Liver (tissue), 9 donors: ENCODE data around the gene DNTT. TPM values are rescaled to one million over a fixed set of nuclear protein-coding genes. Genes with fewer than 3 reads are reported as not detected.

ENCODE experiments used
- DNase-seq: peaks from one replicate; pipeline ENCODE4 v3.0.0-alpha.2; 2017; ENCODE audit warnings: low spot score
- H3K27ac ChIP-seq, 2 donors: one replicate each; pipeline ENCODE4 v1.7.0; 2013; ENCODE audit warnings: inconsistent platforms in 2 of 2, low read length in 2 of 2, control low read depth in 1 of 2, low read depth in 1 of 2, mild to moderate bottlenecking in 1 of 2
- H3K27me3 ChIP-seq, 4 donors: one replicate each; pipeline versions ENCODE4 v1.6.1 to v1.7.0; 2013; ENCODE audit warnings: low read length in 3 of 4, inconsistent platforms in 1 of 4, mild to moderate bottlenecking in 1 of 4, moderate library complexity in 1 of 4; ENCODE audit not compliant: control insufficient read depth in 4 of 4, insufficient read depth in 4 of 4
- H3K36me3 ChIP-seq, 4 donors: one replicate each; pipeline versions ENCODE4 v1.6.1 to v1.7.0; 2013; ENCODE audit warnings: low read length in 3 of 4, mild to moderate bottlenecking in 3 of 4, low read depth in 1 of 4, moderate library complexity in 1 of 4; ENCODE audit not compliant: control insufficient read depth in 4 of 4, insufficient read depth in 3 of 4
- H3K4me1 ChIP-seq, 4 donors: one replicate each; pipeline versions ENCODE4 v1.6.1 to v1.7.0; 2013; ENCODE audit warnings: low read length in 3 of 4, mild to moderate bottlenecking in 3 of 4, moderate library complexity in 1 of 4; ENCODE audit not compliant: control insufficient read depth in 4 of 4, insufficient read depth in 4 of 4
- H3K4me3 ChIP-seq, 3 donors: one replicate each; pipeline versions ENCODE4 v1.6.1 to v1.7.0; 2013; ENCODE audit warnings: low read length in 3 of 3, control low read depth in 1 of 3, low read depth in 1 of 3, mild to moderate bottlenecking in 1 of 3
- H3K9ac ChIP-seq, 2 donors: one replicate each; pipeline ENCODE4 v1.7.0; 2013; ENCODE audit warnings: low read length in 2 of 2, mild to moderate bottlenecking in 2 of 2, moderate library complexity in 2 of 2, control low read depth in 1 of 2, low read depth in 1 of 2
- H3K9me3 ChIP-seq, 4 donors: one replicate each; pipeline versions ENCODE4 v1.6.1 to v1.7.0; 2013; ENCODE audit warnings: low read length in 3 of 4; ENCODE audit not compliant: control insufficient read depth in 4 of 4
- EGR1 ChIP-seq, 2 donors: IDR thresholded peaks; 2 replicates each; pipeline ENCODE4 v1.6.1; 2016 to 2018; ENCODE audit warnings: antibody characterized with exemption in 2 of 2, low read depth in 2 of 2
- FOXA1 ChIP-seq: IDR thresholded peaks from 2 replicates; pipeline ENCODE4 v1.6.1; 2016; ENCODE audit warnings: antibody characterized with exemption
- FOXA2 ChIP-seq: IDR thresholded peaks from 2 replicates; pipeline ENCODE4 v1.6.1; 2016; ENCODE audit warnings: antibody characterized with exemption
- GABPA ChIP-seq, 2 donors: IDR thresholded peaks in 1 of 2; conservative IDR thresholded peaks in 1 of 2; 2 replicates each; pipeline ENCODE4 v1.6.1; 2016; ENCODE audit warnings: antibody characterized with exemption in 2 of 2, mild to moderate bottlenecking in 1 of 2, moderate library complexity in 1 of 2
- HNF4A ChIP-seq, 2 donors: conservative IDR thresholded peaks; 2 replicates each; pipeline ENCODE4 v1.6.1; 2016; ENCODE audit warnings: antibody characterized with exemption in 2 of 2, mild to moderate bottlenecking in 2 of 2
- HNF4G ChIP-seq: IDR thresholded peaks from 2 replicates; pipeline ENCODE4 v1.6.1; 2016; ENCODE audit warnings: antibody characterized with exemption
- JUND ChIP-seq, 2 donors: IDR thresholded peaks; 2 replicates each; pipeline ENCODE4 v1.6.1; 2016; ENCODE audit warnings: antibody characterized with exemption in 2 of 2
- NR2F2 ChIP-seq: IDR thresholded peaks from 2 replicates; pipeline ENCODE4 v1.6.1; 2016; ENCODE audit warnings: antibody characterized with exemption
- RAD21 ChIP-seq, 2 donors: IDR thresholded peaks; 2 replicates each; pipeline ENCODE4 v1.6.1; 2016; ENCODE audit warnings: antibody characterized with exemption in 2 of 2, mild to moderate bottlenecking in 2 of 2
- RXRA ChIP-seq, 2 donors: IDR thresholded peaks; 2 replicates each; pipeline ENCODE4 v1.6.1; 2017 to 2018; ENCODE audit warnings: antibody characterized with exemption in 2 of 2, mild to moderate bottlenecking in 1 of 2
- SP1 ChIP-seq: IDR thresholded peaks from 2 replicates; pipeline ENCODE4 v1.6.1; 2018; ENCODE audit warnings: antibody characterized with exemption, mild to moderate bottlenecking
- TAF1 ChIP-seq: conservative IDR thresholded peaks from 2 replicates; pipeline ENCODE4 v1.6.1; 2016; ENCODE audit warnings: antibody characterized with exemption, mild to moderate bottlenecking
- YY1 ChIP-seq: IDR thresholded peaks from 2 replicates; pipeline ENCODE4 v1.6.1; 2016; ENCODE audit warnings: antibody characterized with exemption, mild to moderate bottlenecking
- WGBS: extraction: QIAGEN DNeasy Blood & Tissue Kit; methylation state at CpG from one replicate; pipeline ENCODE4 v1.1.7; 2013; 5-methylcytosine and 5-hydroxymethylcytosine counted together
- polyA plus RNA-seq, 2 donors: library from polyadenylated mRNA; stranded (reverse) in 1 of 2; unstranded in 1 of 2; fragments of 200-250 nt in 1 of 2; fragments of >200 nt in 1 of 2; fragmentation: Nextera tagmentation in 1 of 2; extraction: Ambion mirVana in 1 of 2; gene quantifications; one replicate each; pipeline versions ENCODE4 v1.2.1 to v1.2.3, GENCODE V29; 2013 to 2015
- total RNA-seq, 2 donors: library from RNA; depleted of rRNA; stranded (reverse); fragments of >200 nt; gene quantifications; one replicate each; pipeline ENCODE4 v1.2.3, GENCODE V29; 2014
- TF ChIP-seq, protein P1 (sequence below): IDR thresholded peaks from 2 replicates; pipeline ENCODE4 v1.6.1; 2016; ENCODE audit warnings: antibody characterized with exemption
- TF ChIP-seq, protein P2 (sequence below): IDR thresholded peaks from 2 replicates; pipeline ENCODE4 v1.6.1; 2016; ENCODE audit warnings: antibody characterized with exemption
- TF ChIP-seq, protein P3 (sequence below): IDR thresholded peaks from 2 replicates; pipeline ENCODE4 v1.6.1; 2016; ENCODE audit warnings: antibody characterized with exemption, mild to moderate bottlenecking
- TF ChIP-seq, protein P4 (sequence below): fragments of 150-350 bp; IDR thresholded peaks from 2 replicates; pipeline ENCODE4 v1.5.1; 2017; ENCODE audit warnings: improper control_type of control experiment, low read depth, low read length; ENCODE audit not compliant: missing input control
- donor health status: healthy.
- donor health status: healthy.
- donor health status: healthy.
- donor health status: healthy.
- donor health status: healthy.

Gene DNTT
- total and polyA plus RNA-seq, 4 donors: 0.70 TPM; not detected in 3

DNA sequence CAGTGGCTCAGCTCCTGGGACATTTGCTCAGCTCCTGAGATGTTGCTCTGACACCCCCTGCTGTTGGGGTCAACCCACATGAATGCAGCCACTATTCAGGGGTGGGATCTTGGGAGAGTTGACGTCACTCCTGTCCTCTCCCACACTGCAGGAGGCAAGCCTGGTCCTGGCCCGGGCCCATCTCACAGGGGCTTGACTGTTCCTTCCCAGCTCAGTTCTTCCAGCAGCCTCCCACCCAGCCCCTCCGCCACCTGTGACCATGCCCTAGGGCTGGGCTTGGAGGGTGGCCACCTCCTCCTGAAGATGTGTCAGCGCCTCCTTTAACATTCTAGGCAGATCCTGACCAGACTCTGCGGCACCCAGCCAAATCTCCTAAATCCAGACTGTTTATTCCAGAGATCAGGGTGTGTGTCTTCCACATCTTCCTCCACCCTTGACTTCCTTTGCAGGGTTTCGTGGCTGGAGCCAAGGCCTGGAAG lies 73.6 kb downstream of the DNTT start:
- no peak for TF ChIP-seq YY1
- TF ChIP-seq TAF1: no peak
- no peak for TF ChIP-seq RXRA (IDR thresholded peaks at IDR 0.05)
- TF ChIP-seq RAD21 (IDR thresholded peaks at IDR 0.05): no peak
- no peak for TF ChIP-seq HNF4A (conservative IDR thresholded peaks at IDR 0.05)
- TF ChIP-seq, protein P1, sequence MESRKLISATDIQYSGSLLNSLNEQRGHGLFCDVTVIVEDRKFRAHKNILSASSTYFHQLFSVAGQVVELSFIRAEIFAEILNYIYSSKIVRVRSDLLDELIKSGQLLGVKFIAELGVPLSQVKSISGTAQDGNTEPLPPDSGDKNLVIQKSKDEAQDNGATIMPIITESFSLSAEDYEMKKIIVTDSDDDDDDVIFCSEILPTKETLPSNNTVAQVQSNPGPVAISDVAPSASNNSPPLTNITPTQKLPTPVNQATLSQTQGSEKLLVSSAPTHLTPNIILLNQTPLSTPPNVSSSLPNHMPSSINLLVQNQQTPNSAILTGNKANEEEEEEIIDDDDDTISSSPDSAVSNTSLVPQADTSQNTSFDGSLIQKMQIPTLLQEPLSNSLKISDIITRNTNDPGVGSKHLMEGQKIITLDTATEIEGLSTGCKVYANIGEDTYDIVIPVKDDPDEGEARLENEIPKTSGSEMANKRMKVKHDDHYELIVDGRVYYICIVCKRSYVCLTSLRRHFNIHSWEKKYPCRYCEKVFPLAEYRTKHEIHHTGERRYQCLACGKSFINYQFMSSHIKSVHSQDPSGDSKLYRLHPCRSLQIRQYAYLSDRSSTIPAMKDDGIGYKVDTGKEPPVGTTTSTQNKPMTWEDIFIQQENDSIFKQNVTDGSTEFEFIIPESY: no peak
- TF ChIP-seq GABPA (IDR thresholded peaks at IDR 0.05 in 1 of 2, conservative IDR thresholded peaks at IDR 0.05 in 1 of 2): no peak
- TF ChIP-seq EGR1 (IDR thresholded peaks at IDR 0.05; ENCODE audit: low read depth in 2 of 2): no peak
- no peak for TF ChIP-seq FOXA2
- TF ChIP-seq, protein P2, sequence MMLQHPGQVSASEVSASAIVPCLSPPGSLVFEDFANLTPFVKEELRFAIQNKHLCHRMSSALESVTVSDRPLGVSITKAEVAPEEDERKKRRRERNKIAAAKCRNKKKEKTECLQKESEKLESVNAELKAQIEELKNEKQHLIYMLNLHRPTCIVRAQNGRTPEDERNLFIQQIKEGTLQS: no peak
- TF ChIP-seq, protein P3, sequence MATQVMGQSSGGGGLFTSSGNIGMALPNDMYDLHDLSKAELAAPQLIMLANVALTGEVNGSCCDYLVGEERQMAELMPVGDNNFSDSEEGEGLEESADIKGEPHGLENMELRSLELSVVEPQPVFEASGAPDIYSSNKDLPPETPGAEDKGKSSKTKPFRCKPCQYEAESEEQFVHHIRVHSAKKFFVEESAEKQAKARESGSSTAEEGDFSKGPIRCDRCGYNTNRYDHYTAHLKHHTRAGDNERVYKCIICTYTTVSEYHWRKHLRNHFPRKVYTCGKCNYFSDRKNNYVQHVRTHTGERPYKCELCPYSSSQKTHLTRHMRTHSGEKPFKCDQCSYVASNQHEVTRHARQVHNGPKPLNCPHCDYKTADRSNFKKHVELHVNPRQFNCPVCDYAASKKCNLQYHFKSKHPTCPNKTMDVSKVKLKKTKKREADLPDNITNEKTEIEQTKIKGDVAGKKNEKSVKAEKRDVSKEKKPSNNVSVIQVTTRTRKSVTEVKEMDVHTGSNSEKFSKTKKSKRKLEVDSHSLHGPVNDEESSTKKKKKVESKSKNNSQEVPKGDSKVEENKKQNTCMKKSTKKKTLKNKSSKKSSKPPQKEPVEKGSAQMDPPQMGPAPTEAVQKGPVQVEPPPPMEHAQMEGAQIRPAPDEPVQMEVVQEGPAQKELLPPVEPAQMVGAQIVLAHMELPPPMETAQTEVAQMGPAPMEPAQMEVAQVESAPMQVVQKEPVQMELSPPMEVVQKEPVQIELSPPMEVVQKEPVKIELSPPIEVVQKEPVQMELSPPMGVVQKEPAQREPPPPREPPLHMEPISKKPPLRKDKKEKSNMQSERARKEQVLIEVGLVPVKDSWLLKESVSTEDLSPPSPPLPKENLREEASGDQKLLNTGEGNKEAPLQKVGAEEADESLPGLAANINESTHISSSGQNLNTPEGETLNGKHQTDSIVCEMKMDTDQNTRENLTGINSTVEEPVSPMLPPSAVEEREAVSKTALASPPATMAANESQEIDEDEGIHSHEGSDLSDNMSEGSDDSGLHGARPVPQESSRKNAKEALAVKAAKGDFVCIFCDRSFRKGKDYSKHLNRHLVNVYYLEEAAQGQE: no peak
- TF ChIP-seq NR2F2: no peak
- TF ChIP-seq, protein P4, sequence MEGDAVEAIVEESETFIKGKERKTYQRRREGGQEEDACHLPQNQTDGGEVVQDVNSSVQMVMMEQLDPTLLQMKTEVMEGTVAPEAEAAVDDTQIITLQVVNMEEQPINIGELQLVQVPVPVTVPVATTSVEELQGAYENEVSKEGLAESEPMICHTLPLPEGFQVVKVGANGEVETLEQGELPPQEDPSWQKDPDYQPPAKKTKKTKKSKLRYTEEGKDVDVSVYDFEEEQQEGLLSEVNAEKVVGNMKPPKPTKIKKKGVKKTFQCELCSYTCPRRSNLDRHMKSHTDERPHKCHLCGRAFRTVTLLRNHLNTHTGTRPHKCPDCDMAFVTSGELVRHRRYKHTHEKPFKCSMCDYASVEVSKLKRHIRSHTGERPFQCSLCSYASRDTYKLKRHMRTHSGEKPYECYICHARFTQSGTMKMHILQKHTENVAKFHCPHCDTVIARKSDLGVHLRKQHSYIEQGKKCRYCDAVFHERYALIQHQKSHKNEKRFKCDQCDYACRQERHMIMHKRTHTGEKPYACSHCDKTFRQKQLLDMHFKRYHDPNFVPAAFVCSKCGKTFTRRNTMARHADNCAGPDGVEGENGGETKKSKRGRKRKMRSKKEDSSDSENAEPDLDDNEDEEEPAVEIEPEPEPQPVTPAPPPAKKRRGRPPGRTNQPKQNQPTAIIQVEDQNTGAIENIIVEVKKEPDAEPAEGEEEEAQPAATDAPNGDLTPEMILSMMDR: no peak
- TF ChIP-seq FOXA1: no peak
- TF ChIP-seq HNF4G: no peak
- TF ChIP-seq JUND (IDR thresholded peaks at IDR 0.05): no peak
- TF ChIP-seq SP1: no peak
- H3K4me3 ChIP-seq: no peak overlapping the region
- no peaks in the 10 kb centered on the region for H3K9me3 ChIP-seq
- H3K4me1 ChIP-seq: peaks cover 0 to 10% (median 6%) of the 10 kb centered on the region in 4 donors
- DNase-seq: no peak
- H3K27ac ChIP-seq: no peak overlapping the region
- H3K9ac ChIP-seq: no peak overlapping the region
- H3K36me3 ChIP-seq: no peaks in the 10 kb centered on the region
- WGBS: 68% methylated on average over 6 of the region's 6 CpGs
- H3K27me3 ChIP-seq: no peaks in the 10 kb centered on the region

DNA sequence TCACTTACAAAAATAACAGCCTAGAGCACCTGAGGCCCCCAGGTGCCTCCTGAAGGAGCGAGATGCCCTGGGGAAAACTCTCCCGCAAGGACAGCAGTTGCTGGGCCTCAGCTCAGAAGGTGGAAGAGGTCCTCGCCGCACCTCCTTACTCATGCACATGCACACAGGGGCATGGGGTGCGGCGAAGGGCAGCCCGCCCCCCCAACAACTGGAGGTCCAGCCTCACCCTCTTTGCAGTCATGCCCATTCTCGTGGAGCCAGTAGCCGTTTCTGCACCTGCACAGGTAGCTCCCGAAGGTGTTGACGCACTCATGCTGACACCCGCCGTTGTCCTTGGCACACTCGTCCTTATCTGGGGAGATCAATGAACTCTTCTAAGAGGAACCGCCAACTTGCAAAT lies 74.5 kb downstream of the DNTT start:
- Histone ChIP-seq H3K9me3 (no peaks in the 10 kb centered on the region), H3K27me3 (no peaks in the 10 kb centered on the region), H3K36me3 (no peaks in the 10 kb centered on the region), H3K27ac (no peak overlapping the region), H3K4me3 (no peak overlapping the region), H3K4me1 (peaks cover 0 to 10% (median 6%) of the 10 kb centered on the region in 4 donors), H3K9ac (no peak overlapping the region)
- TF ChIP-seq, protein P3: no peak
- TF ChIP-seq GABPA (IDR thresholded peaks at IDR 0.05 in 1 of 2, conservative IDR thresholded peaks at IDR 0.05 in 1 of 2) (no peak), NR2F2 (no peak), EGR1 (IDR thresholded peaks at IDR 0.05; ENCODE audit: low read depth in 2 of 2) (no peak)
- 70% methylated on average over 15 of the region's 15 CpGs for WGBS
- no peak for DNase-seq
